ENCODE measurements around the gene TEX35. TPM values are rescaled to one million over a fixed set of nuclear protein-coding genes. Genes with fewer than 3 reads are reported as not detected.
"Not testable (repeated sequence)": the region's sequence is repeated elsewhere in the genome, so short reads cannot be mapped to it uniquely, and the experiment has no call there.

The TEX35 gene
- total RNA-seq, 5 donors from 2014 or later (not counting 1 experiment from before 2014, with no cell fraction given), result not detected

GRCh38 chr1:178548108-178548507, 35.2 kb downstream of the TEX35 start:
- Mint-ChIP-seq H3K4me3 (no peak overlapping the region), H3K36me3 (peaks cover 24% of the 10 kb centered on the region), H3K9me3 (no peaks in the 10 kb centered on the region), H3K4me1 (peaks cover 4 to 10% (median 6%) of the 10 kb centered on the region in 3 donors), H3K27me3 (no peaks in the 10 kb centered on the region), H3K27ac (no peak overlapping the region)
- no peak for DNase-seq
- H3K27ac ChIP-seq (ENCODE audit: low read length), result no peak overlapping the region
- POLR2A ChIA-PET, result no interaction called here
- no peaks in the 10 kb centered on the region for H3K9me3 ChIP-seq
- no peak for ATAC-seq (replicated peaks in 1 of 4)
- peaks cover 0 to 4% of the 10 kb centered on the region in 2 experiments for H3K4me1 ChIP-seq (ENCODE audit: control insufficient read depth in 1 of 2, extremely low read depth in 1 of 2, insufficient read depth in 2 of 2, low read length in 2 of 2)
- H3K27me3 ChIP-seq (replicated peaks in 1 of 2; ENCODE audit: control insufficient read depth in 2 of 2, extremely low read depth in 1 of 2, insufficient read depth in 2 of 2, low read length in 1 of 2), result peaks cover 0 to 4% of the 10 kb centered on the region in 2 experiments
- 61% methylated on average over 2 of the region's 3 CpGs for WGBS (ENCODE audit: insufficient coverage)
- no peaks in the 10 kb centered on the region for H3K36me3 ChIP-seq (ENCODE audit: control insufficient read depth in 2 of 2, extremely low read depth in 1 of 2, insufficient read depth in 1 of 2, low read length in 1 of 2)
- CTCF ChIA-PET, result interaction anchor here (0.5 to 0.6 kb wide), 2 partner anchors 15 to 182 kb away, joined by 3 to 4 read pairs; no protein-coding TSS in a partner anchor
- H3K4me3 ChIP-seq (ENCODE audit: control insufficient read depth in 1 of 2, extremely low read depth in 1 of 2, low read length in 1 of 2), result no peak overlapping the region

GRCh38 chr1:178551307-178551706, 38.4 kb downstream of the TEX35 start:
- WGBS (ENCODE audit: insufficient coverage), result 100% methylated on average over 2 of the region's 3 CpGs
- H3K36me3 ChIP-seq (ENCODE audit: control insufficient read depth in 2 of 2, extremely low read depth in 1 of 2, insufficient read depth in 1 of 2, low read length in 1 of 2), result no peaks in the 10 kb centered on the region
- no peak for ATAC-seq (replicated peaks in 1 of 4)
- ChIA-PET CTCF (no interaction called here), POLR2A (interaction anchor here in 1 of 2 donors (0.5 kb wide), 1 partner anchor 487 kb away, joined by 4 read pairs; no protein-coding TSS in a partner anchor)
- peaks cover 2 to 15% (median 9%) of the 10 kb centered on the region in 3 donors for H3K9me3 Mint-ChIP-seq
- H3K27me3 ChIP-seq (replicated peaks in 1 of 2; ENCODE audit: control insufficient read depth in 2 of 2, extremely low read depth in 1 of 2, insufficient read depth in 2 of 2, low read length in 1 of 2), result peaks cover 0 to 7% of the 10 kb centered on the region in 2 experiments
- H3K36me3 Mint-ChIP-seq, result peaks cover 19% of the 10 kb centered on the region
- no peak overlapping the region for H3K4me3 Mint-ChIP-seq
- peaks cover 0 to 4% of the 10 kb centered on the region in 2 donors for H3K27me3 Mint-ChIP-seq
- H3K4me1 Mint-ChIP-seq, result no peaks in the 10 kb centered on the region
- DNase-seq, result no peak
- no peak overlapping the region for H3K27ac ChIP-seq (ENCODE audit: low read length)
- H3K9me3 ChIP-seq, result no peaks in the 10 kb centered on the region
- H3K27ac Mint-ChIP-seq, result no peak overlapping the region
- no peak overlapping the region for H3K4me3 ChIP-seq (ENCODE audit: control insufficient read depth in 1 of 2, extremely low read depth in 1 of 2, low read length in 1 of 2)
- H3K4me1 ChIP-seq (ENCODE audit: control insufficient read depth in 1 of 2, extremely low read depth in 1 of 2, insufficient read depth in 2 of 2, low read length in 2 of 2), result no peaks in the 10 kb centered on the region

GRCh38 chr1:178551940-178552339, 39.0 kb downstream of the TEX35 start:
- no peak for DNase-seq
- peaks cover 19% of the 10 kb centered on the region for H3K36me3 Mint-ChIP-seq
- CTCF ChIA-PET, result no interaction called here
- H3K9me3 Mint-ChIP-seq, result peaks cover 2 to 15% (median 9%) of the 10 kb centered on the region in 3 donors
- WGBS (ENCODE audit: insufficient coverage), result no CpG with 5 or more reads among the region's 3 CpGs
- no peaks in the 10 kb centered on the region for H3K9me3 ChIP-seq
- no peak overlapping the region for H3K27ac ChIP-seq (ENCODE audit: low read length)
- peaks cover 0 to 4% of the 10 kb centered on the region in 2 donors for H3K27me3 Mint-ChIP-seq
- H3K27me3 ChIP-seq (replicated peaks in 1 of 2; ENCODE audit: control insufficient read depth in 2 of 2, extremely low read depth in 1 of 2, insufficient read depth in 2 of 2, low read length in 1 of 2), result peaks cover 0 to 7% of the 10 kb centered on the region in 2 experiments
- no peaks in the 10 kb centered on the region for H3K4me1 Mint-ChIP-seq
- H3K4me1 ChIP-seq (ENCODE audit: control insufficient read depth in 1 of 2, extremely low read depth in 1 of 2, insufficient read depth in 2 of 2, low read length in 2 of 2), result no peaks in the 10 kb centered on the region
- no peak overlapping the region for H3K4me3 ChIP-seq (ENCODE audit: control insufficient read depth in 1 of 2, extremely low read depth in 1 of 2, low read length in 1 of 2)
- H3K36me3 ChIP-seq (ENCODE audit: control insufficient read depth in 2 of 2, extremely low read depth in 1 of 2, insufficient read depth in 1 of 2, low read length in 1 of 2), result no peaks in the 10 kb centered on the region
- POLR2A ChIA-PET, result no interaction called here
- no peak for ATAC-seq (replicated peaks in 1 of 4)
- H3K27ac Mint-ChIP-seq, result no peak overlapping the region
- no peak overlapping the region for H3K4me3 Mint-ChIP-seq

GRCh38 chr1:178552856-178553255, 39.9 kb downstream of the TEX35 start:
- 88% methylated on average over 2 of the region's 3 CpGs for WGBS (ENCODE audit: insufficient coverage)
- H3K4me3 ChIP-seq (ENCODE audit: control insufficient read depth in 1 of 2, extremely low read depth in 1 of 2, low read length in 1 of 2), result no peak overlapping the region
- no peak overlapping the region for H3K27ac ChIP-seq (ENCODE audit: low read length)
- peaks cover 0 to 7% of the 10 kb centered on the region in 2 experiments for H3K27me3 ChIP-seq (replicated peaks in 1 of 2; ENCODE audit: control insufficient read depth in 2 of 2, extremely low read depth in 1 of 2, insufficient read depth in 2 of 2, low read length in 1 of 2)
- Mint-ChIP-seq H3K4me1 (no peaks in the 10 kb centered on the region), H3K27ac (no peak overlapping the region), H3K27me3 (peaks cover 0 to 7% of the 10 kb centered on the region in 2 donors), H3K9me3 (peaks cover 2 to 15% (median 9%) of the 10 kb centered on the region in 3 donors), H3K4me3 (no peak overlapping the region), H3K36me3 (peaks cover 19% of the 10 kb centered on the region)
- ChIA-PET CTCF (no interaction called here), POLR2A (no interaction called here)
- no peaks in the 10 kb centered on the region for H3K36me3 ChIP-seq (ENCODE audit: control insufficient read depth in 2 of 2, extremely low read depth in 1 of 2, insufficient read depth in 1 of 2, low read length in 1 of 2)
- no peaks in the 10 kb centered on the region for H3K4me1 ChIP-seq (ENCODE audit: control insufficient read depth in 1 of 2, extremely low read depth in 1 of 2, insufficient read depth in 2 of 2, low read length in 2 of 2)
- DNase-seq, result no peak
- H3K9me3 ChIP-seq, result no peaks in the 10 kb centered on the region
- ATAC-seq (replicated peaks in 1 of 4), result no peak

- H3K27ac ChIP-seq (ENCODE audit: low read length); H3K4me3 Mint-ChIP-seq; CTCF ChIA-PET; H3K27me3 ChIP-seq (replicated peaks in 1 of 2; ENCODE audit: control insufficient read depth in 2 of 2, extremely low read depth in 1 of 2, insufficient read depth in 2 of 2, low read length in 1 of 2); H3K27ac Mint-ChIP-seq; H3K9me3 ChIP-seq; H3K27me3 Mint-ChIP-seq; DNase-seq; ATAC-seq (replicated peaks in 1 of 4); POLR2A ChIA-PET; H3K36me3 ChIP-seq (ENCODE audit: control insufficient read depth in 2 of 2, extremely low read depth in 1 of 2, insufficient read depth in 1 of 2, low read length in 1 of 2); H3K4me1 ChIP-seq (ENCODE audit: control insufficient read depth in 1 of 2, extremely low read depth in 1 of 2, insufficient read depth in 2 of 2, low read length in 2 of 2); H3K4me3 ChIP-seq (ENCODE audit: control insufficient read depth in 1 of 2, extremely low read depth in 1 of 2, low read length in 1 of 2); H3K4me1 Mint-ChIP-seq: not testable (repeated sequence)
- H3K36me3 Mint-ChIP-seq, result peaks cover 13% of the 10 kb centered on the region
- H3K9me3 Mint-ChIP-seq, result peaks cover 2 to 15% (median 9%) of the 10 kb centered on the region in 3 donors
- WGBS (ENCODE audit: insufficient coverage), result no CpG with 5 or more reads among the region's 5 CpGs
Measured at GRCh38 chr1:178554351-178554750, 41.4 kb downstream of the TEX35 start.

GRCh38 chr1:178555613-178556012, 42.7 kb downstream of the TEX35 start:
- H3K9me3 ChIP-seq; H3K36me3 Mint-ChIP-seq; H3K27me3 ChIP-seq (replicated peaks in 1 of 2; ENCODE audit: control insufficient read depth in 2 of 2, extremely low read depth in 1 of 2, insufficient read depth in 2 of 2, low read length in 1 of 2); H3K4me1 Mint-ChIP-seq; H3K27me3 Mint-ChIP-seq; CTCF ChIA-PET; H3K36me3 ChIP-seq (ENCODE audit: control insufficient read depth in 2 of 2, extremely low read depth in 1 of 2, insufficient read depth in 1 of 2, low read length in 1 of 2); H3K4me3 Mint-ChIP-seq; ATAC-seq (replicated peaks in 1 of 4); DNase-seq; POLR2A ChIA-PET; H3K4me1 ChIP-seq (ENCODE audit: control insufficient read depth in 1 of 2, extremely low read depth in 1 of 2, insufficient read depth in 2 of 2, low read length in 2 of 2); H3K27ac Mint-ChIP-seq; H3K27ac ChIP-seq (ENCODE audit: low read length); H3K4me3 ChIP-seq (ENCODE audit: control insufficient read depth in 1 of 2, extremely low read depth in 1 of 2, low read length in 1 of 2): not testable (repeated sequence)
- H3K9me3 Mint-ChIP-seq, result peaks cover 2 to 15% (median 9%) of the 10 kb centered on the region in 3 donors
- WGBS (ENCODE audit: insufficient coverage), result no CpG with 5 or more reads among the region's 1 CpG

- H3K4me1 ChIP-seq (ENCODE audit: control insufficient read depth in 1 of 2, extremely low read depth in 1 of 2, insufficient read depth in 2 of 2, low read length in 2 of 2); H3K27me3 ChIP-seq (replicated peaks in 1 of 2; ENCODE audit: control insufficient read depth in 2 of 2, extremely low read depth in 1 of 2, insufficient read depth in 2 of 2, low read length in 1 of 2); H3K27ac Mint-ChIP-seq; H3K27me3 Mint-ChIP-seq; H3K27ac ChIP-seq (ENCODE audit: low read length); H3K9me3 Mint-ChIP-seq; CTCF ChIA-PET; H3K4me3 Mint-ChIP-seq; H3K36me3 Mint-ChIP-seq; H3K4me1 Mint-ChIP-seq; H3K4me3 ChIP-seq (ENCODE audit: control insufficient read depth in 1 of 2, extremely low read depth in 1 of 2, low read length in 1 of 2); ATAC-seq (replicated peaks in 1 of 4); H3K9me3 ChIP-seq; DNase-seq; POLR2A ChIA-PET; H3K36me3 ChIP-seq (ENCODE audit: control insufficient read depth in 2 of 2, extremely low read depth in 1 of 2, insufficient read depth in 1 of 2, low read length in 1 of 2): not testable (repeated sequence)
- WGBS (ENCODE audit: insufficient coverage), result 63% methylated on average over 5 of the region's 5 CpGs
Measured at GRCh38 chr1:178558816-178559215, 45.9 kb downstream of the TEX35 start.

Data from T-cell (primary cell).